Measurements from ENCODE around the gene KRCC1. TPM values are rescaled to one million over a fixed set of nuclear protein-coding genes. Genes with fewer than 3 reads are reported as not detected.

Gene KRCC1
- total and polyA plus RNA-seq, 9 of the 15 experiments (the other 6 are each of a cell fraction or from before 2014, with no cell fraction given), result 1.9 to 6.0 (median 2.2) TPM

DNA sequence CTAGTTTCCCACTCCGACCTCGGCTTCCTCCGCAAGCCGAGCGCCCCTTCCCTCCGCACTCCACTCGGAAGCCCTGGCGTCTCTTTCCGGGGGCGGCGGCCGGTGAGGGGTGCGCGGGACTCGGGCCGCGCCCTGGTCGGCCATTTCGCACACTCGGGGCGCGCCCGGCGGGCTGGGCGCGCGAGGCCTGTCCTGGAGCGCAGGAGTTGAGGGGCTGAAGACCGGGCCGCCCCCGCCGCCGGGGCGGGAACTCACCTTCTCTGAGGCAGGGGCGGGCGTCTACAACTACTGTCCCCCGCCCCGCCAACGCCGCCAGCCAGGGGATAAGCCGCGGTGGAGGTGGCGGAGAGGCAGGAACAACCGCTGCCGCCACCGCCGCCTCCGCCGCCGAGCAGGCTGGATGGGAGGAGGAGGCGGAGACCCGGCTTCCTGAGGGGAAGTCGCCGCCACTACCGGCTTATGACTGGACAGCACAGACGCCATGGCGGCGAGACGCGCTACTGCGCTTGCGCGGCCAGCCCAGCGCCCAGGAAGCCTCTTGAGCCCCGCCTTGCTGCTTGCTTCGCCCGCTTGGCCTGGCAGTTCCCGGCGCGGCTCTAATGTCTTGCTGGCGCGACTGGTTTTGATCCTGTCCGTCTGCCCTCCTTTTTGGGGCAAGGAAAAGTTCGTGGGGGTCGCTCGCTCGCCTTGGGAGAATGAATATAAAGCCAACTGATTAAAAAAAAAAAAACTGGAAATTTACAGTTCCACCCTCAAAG lies at the start of gene KRCC1 (continued):
- TF ChIP-seq, protein P1, sequence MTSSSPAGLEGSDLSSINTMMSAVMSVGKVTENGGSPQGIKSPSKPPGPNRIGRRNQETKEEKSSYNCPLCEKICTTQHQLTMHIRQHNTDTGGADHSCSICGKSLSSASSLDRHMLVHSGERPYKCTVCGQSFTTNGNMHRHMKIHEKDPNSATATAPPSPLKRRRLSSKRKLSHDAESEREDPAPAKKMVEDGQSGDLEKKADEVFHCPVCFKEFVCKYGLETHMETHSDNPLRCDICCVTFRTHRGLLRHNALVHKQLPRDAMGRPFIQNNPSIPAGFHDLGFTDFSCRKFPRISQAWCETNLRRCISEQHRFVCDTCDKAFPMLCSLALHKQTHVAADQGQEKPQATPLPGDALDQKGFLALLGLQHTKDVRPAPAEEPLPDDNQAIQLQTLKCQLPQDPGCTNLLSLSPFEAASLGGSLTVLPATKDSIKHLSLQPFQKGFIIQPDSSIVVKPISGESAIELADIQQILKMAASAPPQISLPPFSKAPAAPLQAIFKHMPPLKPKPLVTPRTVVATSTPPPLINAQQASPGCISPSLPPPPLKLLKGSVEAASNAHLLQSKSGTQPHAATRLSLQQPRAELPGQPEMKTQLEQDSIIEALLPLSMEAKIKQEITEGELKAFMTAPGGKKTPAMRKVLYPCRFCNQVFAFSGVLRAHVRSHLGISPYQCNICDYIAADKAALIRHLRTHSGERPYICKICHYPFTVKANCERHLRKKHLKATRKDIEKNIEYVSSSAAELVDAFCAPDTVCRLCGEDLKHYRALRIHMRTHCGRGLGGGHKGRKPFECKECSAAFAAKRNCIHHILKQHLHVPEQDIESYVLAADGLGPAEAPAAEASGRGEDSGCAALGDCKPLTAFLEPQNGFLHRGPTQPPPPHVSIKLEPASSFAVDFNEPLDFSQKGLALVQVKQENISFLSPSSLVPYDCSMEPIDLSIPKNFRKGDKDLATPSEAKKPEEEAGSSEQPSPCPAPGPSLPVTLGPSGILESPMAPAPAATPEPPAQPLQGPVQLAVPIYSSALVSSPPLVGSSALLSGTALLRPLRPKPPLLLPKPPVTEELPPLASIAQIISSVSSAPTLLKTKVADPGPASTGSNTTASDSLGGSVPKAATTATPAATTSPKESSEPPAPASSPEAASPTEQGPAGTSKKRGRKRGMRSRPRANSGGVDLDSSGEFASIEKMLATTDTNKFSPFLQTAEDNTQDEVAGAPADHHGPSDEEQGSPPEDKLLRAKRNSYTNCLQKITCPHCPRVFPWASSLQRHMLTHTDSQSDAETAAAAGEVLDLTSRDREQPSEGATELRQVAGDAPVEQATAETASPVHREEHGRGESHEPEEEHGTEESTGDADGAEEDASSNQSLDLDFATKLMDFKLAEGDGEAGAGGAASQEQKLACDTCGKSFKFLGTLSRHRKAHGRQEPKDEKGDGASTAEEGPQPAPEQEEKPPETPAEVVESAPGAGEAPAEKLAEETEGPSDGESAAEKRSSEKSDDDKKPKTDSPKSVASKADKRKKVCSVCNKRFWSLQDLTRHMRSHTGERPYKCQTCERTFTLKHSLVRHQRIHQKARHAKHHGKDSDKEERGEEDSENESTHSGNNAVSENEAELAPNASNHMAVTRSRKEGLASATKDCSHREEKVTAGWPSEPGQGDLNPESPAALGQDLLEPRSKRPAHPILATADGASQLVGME (CRISPR knock-in tag; IDR thresholded peaks at IDR 0.05), result 0 out of 2 replicates have a peak, but pooled peaks have one; percentile 47
- TF ChIP-seq, protein P2, sequence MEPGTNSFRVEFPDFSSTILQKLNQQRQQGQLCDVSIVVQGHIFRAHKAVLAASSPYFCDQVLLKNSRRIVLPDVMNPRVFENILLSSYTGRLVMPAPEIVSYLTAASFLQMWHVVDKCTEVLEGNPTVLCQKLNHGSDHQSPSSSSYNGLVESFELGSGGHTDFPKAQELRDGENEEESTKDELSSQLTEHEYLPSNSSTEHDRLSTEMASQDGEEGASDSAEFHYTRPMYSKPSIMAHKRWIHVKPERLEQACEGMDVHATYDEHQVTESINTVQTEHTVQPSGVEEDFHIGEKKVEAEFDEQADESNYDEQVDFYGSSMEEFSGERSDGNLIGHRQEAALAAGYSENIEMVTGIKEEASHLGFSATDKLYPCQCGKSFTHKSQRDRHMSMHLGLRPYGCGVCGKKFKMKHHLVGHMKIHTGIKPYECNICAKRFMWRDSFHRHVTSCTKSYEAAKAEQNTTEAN (CRISPR knock-in tag; IDR thresholded peaks at IDR 0.05), result no peak
- TF ChIP-seq CHD2 (IDR thresholded peaks at IDR 0.05; ENCODE audit: low read depth, low read length) (no peak), SMARCC2 (IDR thresholded peaks at IDR 0.05; ENCODE audit: low read depth) (no peak; the same call in 1 of the 2 replicates), NFE2L1 (tag; IDR thresholded peaks at IDR 0.05; ENCODE audit: borderline replicate concordance, low read depth) (no peak), ZNF184 (CRISPR knock-in tag; IDR thresholded peaks at IDR 0.05) (no peak), SMAD3 (CRISPR knock-in tag; conservative IDR thresholded peaks at IDR 0.05) (0 out of 2 replicates have a peak, but pooled peaks have one; percentile 39), ARID1B (IDR thresholded peaks at IDR 0.05) (no peak), MYC (IDR thresholded peaks at IDR 0.05; ENCODE audit: low read depth, low read length) (no peak; the same call in 1 of the 2 replicates), MYC (CRISPR knock-in tag; IDR thresholded peaks at IDR 0.05; ENCODE audit: borderline replicate concordance, low read depth) (no peak), MTA2 (IDR thresholded peaks at IDR 0.05; ENCODE audit: low read depth) (no peak), FOXP1 (CRISPR knock-in tag; IDR thresholded peaks at IDR 0.05) (no peak), SRF (CRISPR knock-in tag; IDR thresholded peaks at IDR 0.05) (no peak), FOXK2 (conservative IDR thresholded peaks at IDR 0.05 in 1 of 2, IDR thresholded peaks at IDR 0.05 in 1 of 2; ENCODE audit: low read depth in 2 of 2) (no peak; a peak in 1 of 4 replicates), ZNF408 (CRISPR knock-in tag; IDR thresholded peaks at IDR 0.05; ENCODE audit: low read depth) (no peak), HMGN3 (IDR thresholded peaks at IDR 0.05; ENCODE audit: borderline replicate concordance, extremely low read depth, insufficient read length, low read depth, low read length) (no peak), ZBED1 (IDR thresholded peaks at IDR 0.05) (peak; percentile 84; the same call in 1 of the 2 replicates), CBX1 (IDR thresholded peaks at IDR 0.05; ENCODE audit: low read depth) (no peak), NR3C1 (CRISPR knock-in tag; IDR thresholded peaks at IDR 0.05) (no peak)
- TF ChIP-seq, protein P3, sequence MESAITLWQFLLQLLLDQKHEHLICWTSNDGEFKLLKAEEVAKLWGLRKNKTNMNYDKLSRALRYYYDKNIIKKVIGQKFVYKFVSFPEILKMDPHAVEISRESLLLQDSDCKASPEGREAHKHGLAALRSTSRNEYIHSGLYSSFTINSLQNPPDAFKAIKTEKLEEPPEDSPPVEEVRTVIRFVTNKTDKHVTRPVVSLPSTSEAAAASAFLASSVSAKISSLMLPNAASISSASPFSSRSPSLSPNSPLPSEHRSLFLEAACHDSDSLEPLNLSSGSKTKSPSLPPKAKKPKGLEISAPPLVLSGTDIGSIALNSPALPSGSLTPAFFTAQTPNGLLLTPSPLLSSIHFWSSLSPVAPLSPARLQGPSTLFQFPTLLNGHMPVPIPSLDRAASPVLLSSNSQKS (CRISPR knock-in tag; IDR thresholded peaks at IDR 0.05), result no peak
